GM12878 (cell line): ENCODE results near the gene NUDCD3. TPM values are rescaled to one million over a fixed set of nuclear protein-coding genes. Genes with fewer than 3 reads are reported as not detected.

ENCODE experiments used
- CBX3 ChIP-seq: fragments of 200-600 bp; sonication (generic); IDR thresholded peaks from 2 replicates; pipeline ENCODE4 v1.6.1; 2016; ENCODE audit warnings: low read depth, borderline replicate concordance
- CHD2 ChIP-seq: IDR thresholded peaks from 2 replicates; pipeline ENCODE4 v1.6.1; 2011; ENCODE audit warnings: low read depth, low read length, improper control_type of control experiment, borderline replicate concordance
- CREM ChIP-seq: IDR thresholded peaks from 2 replicates; pipeline ENCODE4 v1.6.1; 2014; ENCODE audit warnings: antibody characterized with exemption, low read depth
- CTCF ChIP-seq, 3 experiments: IDR thresholded peaks in 2 of 3; conservative IDR thresholded peaks in 1 of 3; 2 replicates each; pipeline ENCODE4 v1.5.1; 2011; ENCODE audit warnings: low read depth in 3 of 3, low read length in 3 of 3, mild to moderate bottlenecking in 3 of 3, control low read depth in 2 of 3, moderate library complexity in 2 of 3, inconsistent platforms in 1 of 3, mixed read lengths in 1 of 3; ENCODE audit not compliant: control insufficient read depth in 2 of 3, insufficient read depth in 1 of 3; ENCODE audit errors: extremely low read depth in 1 of 3
- CUX1 ChIP-seq: IDR thresholded peaks from 2 replicates; pipeline ENCODE4 v1.6.1; 2012; ENCODE audit warnings: improper control_type of control experiment, low read depth, low read length; ENCODE audit not compliant: insufficient replicate concordance
- EED ChIP-seq: sonication (generic); IDR thresholded peaks from 2 replicates; pipeline ENCODE4 v1.6.1; 2016; ENCODE audit warnings: antibody characterized with exemption, low read depth
- EGR1 ChIP-seq, 2 experiments: IDR thresholded peaks; 1 replicate in 1 of 2; 2 replicates in 1 of 2; pipeline ENCODE4 v1.6.1; 2011 to 2012; ENCODE audit warnings: low read depth in 2 of 2, low read length in 2 of 2, borderline replicate concordance in 1 of 2, mild to moderate bottlenecking in 1 of 2, moderate library complexity in 1 of 2
- FOXK2 ChIP-seq: fragments of 450-650 bp; IDR thresholded peaks from 2 replicates; pipeline ENCODE4 v1.6.1; 2017; ENCODE audit warnings: mild to moderate bottlenecking, moderate library complexity
- IRF4 ChIP-seq: IDR thresholded peaks from 2 replicates; pipeline ENCODE4 v1.6.1; 2011; ENCODE audit warnings: low read depth, low read length
- NBN ChIP-seq: fragments of 450-650 bp; IDR thresholded peaks from 2 replicates; pipeline ENCODE4 v1.6.1; 2016
- NFIC ChIP-seq: IDR thresholded peaks from 2 replicates; pipeline ENCODE4 v1.6.1; 2012; ENCODE audit warnings: low read depth, mild to moderate bottlenecking, inconsistent platforms, low read length, moderate library complexity
- NFXL1 ChIP-seq: fragments of 450-650 bp; IDR thresholded peaks from 2 replicates; pipeline ENCODE4 v1.6.1; 2017; ENCODE audit warnings: antibody characterized with exemption, mild to moderate bottlenecking, borderline replicate concordance
- NFYB ChIP-seq: IDR thresholded peaks from 2 replicates; pipeline ENCODE4 v1.6.1; 2011; ENCODE audit warnings: low read depth, mild to moderate bottlenecking, low read length, improper control_type of control experiment, moderate library complexity; ENCODE audit not compliant: insufficient read depth
- SMC3 ChIP-seq: IDR thresholded peaks from 2 replicates; pipeline ENCODE4 v1.6.1; 2011; ENCODE audit warnings: low read length, improper control_type of control experiment, borderline replicate concordance
- STAT3 ChIP-seq: IDR thresholded peaks from 2 replicates; pipeline ENCODE4 v1.6.1; 2011; ENCODE audit warnings: low read depth, low read length, improper control_type of control experiment
- WRNIP1 ChIP-seq: IDR thresholded peaks from 2 replicates; pipeline ENCODE4 v1.6.1; 2011; ENCODE audit warnings: low read depth, low read length, improper control_type of control experiment, borderline replicate concordance
- YY1 ChIP-seq: IDR thresholded peaks from 2 replicates; pipeline ENCODE4 v1.6.1; 2011; ENCODE audit warnings: low read depth, mild to moderate bottlenecking, low read length
- ZNF24 ChIP-seq: fragments of 450-650 bp; IDR thresholded peaks from 2 replicates; pipeline ENCODE4 v1.6.1; 2017; ENCODE audit warnings: antibody characterized with exemption, mild to moderate bottlenecking
- polyA plus RNA-seq, 11 experiments: library from polyadenylated mRNA; depleted of rRNA in 4 of 11; unstranded in 6 of 11; stranded (reverse) in 5 of 11; fragments of >200 nt; fragmentation: Nextera tagmentation in 4 of 11; fragmentation: Illumina TruSeq in 1 of 11; extraction: Ambion mirVana in 4 of 11; extraction: Trizol in 1 of 11; gene quantifications; 1 replicate in 1 of 11; 2 replicates in 10 of 11; pipeline versions ENCODE4 v1.2.1 to v1.2.3, GENCODE V29; 2011 to 2016; ENCODE audit warnings: inconsistent platforms in 2 of 11, missing spikeins in 2 of 11, low read depth in 1 of 11
- total RNA-seq, 4 experiments: library from RNA; depleted of rRNA in 3 of 4; stranded (reverse); fragments of >200 nt in 3 of 4; fragmentation: Illumina TruSeq in 1 of 4; extraction: Trizol in 1 of 4; gene quantifications; 2 replicates each; pipeline versions ENCODE4 v1.2.1 to v1.2.3, GENCODE V29; 2013 to 2021
- TF ChIP-seq, protein P1 (sequence below): IDR thresholded peaks from 2 replicates; pipeline ENCODE4 v1.6.1; 2012; ENCODE audit warnings: low read depth, low read length, improper control_type of control experiment

Gene NUDCD3
- total and polyA plus RNA-seq, 10 of the 15 experiments (the other 5 are each of a cell fraction or from before 2014, with no cell fraction given), result 25.0 to 89.8 (median 46.4) TPM

DNA sequence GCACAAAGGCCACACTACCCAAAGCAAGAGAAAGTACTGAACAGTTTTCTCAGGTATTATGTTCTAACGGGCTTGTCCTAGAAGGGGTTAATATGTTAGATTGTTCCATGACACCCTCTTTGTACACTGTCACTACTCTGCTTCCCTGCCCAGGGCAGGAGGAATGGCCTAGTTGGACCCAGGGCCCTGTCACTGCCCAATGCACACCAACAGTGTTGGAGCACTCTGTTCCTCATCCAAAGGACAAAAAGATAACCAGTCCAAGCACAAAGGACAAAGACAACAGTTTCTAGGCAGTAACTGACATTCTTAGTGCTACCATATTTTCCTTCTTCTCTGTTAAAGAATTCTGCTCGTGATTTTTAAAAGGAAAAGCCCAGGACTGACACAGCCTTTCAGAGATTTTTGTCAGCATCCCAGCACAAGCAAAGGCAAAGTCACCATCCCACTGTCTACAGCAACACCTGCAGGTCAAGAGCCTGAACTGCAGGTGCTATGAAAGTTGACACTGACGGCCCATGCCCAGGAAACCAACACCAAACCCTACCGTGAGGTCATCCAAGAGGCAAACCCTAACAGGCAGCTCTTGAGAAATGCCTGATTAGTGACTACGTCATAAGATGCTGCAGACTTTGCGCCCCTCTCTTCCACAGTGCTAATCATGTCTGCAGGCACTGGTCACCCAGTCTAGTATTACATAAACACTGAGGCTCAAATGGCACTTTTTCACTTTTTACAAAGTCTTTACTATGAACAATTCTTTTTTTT is 13.2 kb downstream of the NUDCD3 start (continued):
- TF ChIP-seq NBN (no peak), CBX3 (no peak), FOXK2 (no peak), EGR1 (IDR thresholded peaks at IDR 0.05; ENCODE audit: borderline replicate concordance in 1 of 2, low read depth in 2 of 2, low read length in 2 of 2) (no peak), STAT3 (no peak), CHD2 (no peak), YY1 (peak; percentile 57; the same call in 1 of the 2 replicates), ZNF24 (no peak), IRF4 (no peak), NFYB (no peak), NFXL1 (no peak), WRNIP1 (0 out of 2 replicates have a peak, but pooled peaks have one; percentile 48), CTCF (IDR thresholded peaks at IDR 0.05 in 2 of 3, conservative IDR thresholded peaks at IDR 0.05 in 1 of 3; ENCODE audit: control insufficient read depth in 2 of 3, extremely low read depth in 1 of 3, insufficient read depth in 1 of 3, low read depth in 3 of 3, low read length in 3 of 3) (peak; percentile 96 to 98 (median 98); a peak in 5 of 6 replicates), SMC3 (peak; percentile 88), CREM (0 out of 2 replicates have a peak, but pooled peaks have one; percentile 18), EED (no peak), NFIC (no peak), CUX1 (no peak)
- TF ChIP-seq, protein P1, sequence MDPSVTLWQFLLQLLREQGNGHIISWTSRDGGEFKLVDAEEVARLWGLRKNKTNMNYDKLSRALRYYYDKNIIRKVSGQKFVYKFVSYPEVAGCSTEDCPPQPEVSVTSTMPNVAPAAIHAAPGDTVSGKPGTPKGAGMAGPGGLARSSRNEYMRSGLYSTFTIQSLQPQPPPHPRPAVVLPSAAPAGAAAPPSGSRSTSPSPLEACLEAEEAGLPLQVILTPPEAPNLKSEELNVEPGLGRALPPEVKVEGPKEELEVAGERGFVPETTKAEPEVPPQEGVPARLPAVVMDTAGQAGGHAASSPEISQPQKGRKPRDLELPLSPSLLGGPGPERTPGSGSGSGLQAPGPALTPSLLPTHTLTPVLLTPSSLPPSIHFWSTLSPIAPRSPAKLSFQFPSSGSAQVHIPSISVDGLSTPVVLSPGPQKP, result no peak
